Subcutaneous abdominal adipose tissue (tissue), 5 donors: Measurements from ENCODE around the gene NOTCH2NLA.
"Not testable (repeated sequence)": the region's sequence is repeated elsewhere in the genome, so short reads cannot be mapped to it uniquely, and the experiment has no call there.

Experiments
- H3K27ac ChIP-seq: one replicate; pipeline ENCODE4 v1.7.0; 2013; ENCODE audit warnings: low read depth, mild to moderate bottlenecking, inconsistent platforms, low read length, moderate library complexity
- H3K27me3 ChIP-seq, 5 donors: one replicate each; pipeline ENCODE4 v1.7.0; 2013; ENCODE audit warnings: low read length in 5 of 5, inconsistent platforms in 1 of 5; ENCODE audit not compliant: control insufficient read depth in 5 of 5, insufficient read depth in 4 of 5
- H3K36me3 ChIP-seq, 5 donors: one replicate each; pipeline ENCODE4 v1.7.0; 2013; ENCODE audit warnings: low read length in 5 of 5; ENCODE audit not compliant: control insufficient read depth in 5 of 5, insufficient read depth in 5 of 5
- H3K4me1 ChIP-seq, 5 donors: one replicate each; pipeline ENCODE4 v1.7.0; 2013; ENCODE audit warnings: low read length in 5 of 5, mild to moderate bottlenecking in 3 of 5, moderate library complexity in 1 of 5; ENCODE audit not compliant: control insufficient read depth in 5 of 5, insufficient read depth in 5 of 5
- H3K4me3 ChIP-seq, 5 donors: one replicate each; pipeline ENCODE4 v1.7.0; 2013; ENCODE audit warnings: low read length in 5 of 5, low read depth in 1 of 5
- H3K9ac ChIP-seq, 5 donors: one replicate each; pipeline ENCODE4 v1.7.0; 2013; ENCODE audit warnings: low read length in 5 of 5, mild to moderate bottlenecking in 4 of 5, moderate library complexity in 3 of 5
- H3K9me3 ChIP-seq, 5 donors: one replicate each; pipeline ENCODE4 v1.7.0; 2013; ENCODE audit warnings: low read length in 5 of 5; ENCODE audit not compliant: control insufficient read depth in 5 of 5
- donor health status: healthy.
- donor health status: healthy.
- donor health status: healthy.
- donor health status: healthy.
- donor health status: healthy.

NOTCH2NLA gene

GRCh38 chr1:146260006-146260730 is 31.3 kb upstream of the NOTCH2NLA start:
- H3K9me3 ChIP-seq, H3K27ac ChIP-seq, H3K9ac ChIP-seq, H3K36me3 ChIP-seq, H3K4me1 ChIP-seq, H3K27me3 ChIP-seq, H3K4me3 ChIP-seq: not testable (repeated sequence)

- not testable (repeated sequence) for H3K4me3 ChIP-seq, H3K27me3 ChIP-seq, H3K27ac ChIP-seq, H3K4me1 ChIP-seq, H3K9me3 ChIP-seq, H3K9ac ChIP-seq, H3K36me3 ChIP-seq
Measured at GRCh38 chr1:146257992-146258552, 29.3 kb upstream of the NOTCH2NLA start.

- not testable (repeated sequence) for H3K9me3 ChIP-seq, H3K27ac ChIP-seq, H3K36me3 ChIP-seq, H3K27me3 ChIP-seq, H3K9ac ChIP-seq, H3K4me1 ChIP-seq, H3K4me3 ChIP-seq
Measured at GRCh38 chr1:146254569-146255197, 25.9 kb upstream of the NOTCH2NLA start.

- H3K27me3 ChIP-seq, H3K9me3 ChIP-seq, H3K36me3 ChIP-seq, H3K4me3 ChIP-seq, H3K9ac ChIP-seq, H3K27ac ChIP-seq, H3K4me1 ChIP-seq: not testable (repeated sequence)
Measured at GRCh38 chr1:146253249-146253855, 24.5 kb upstream of the NOTCH2NLA start.

- not testable (repeated sequence) for H3K9me3 ChIP-seq, H3K36me3 ChIP-seq, H3K27me3 ChIP-seq, H3K9ac ChIP-seq, H3K27ac ChIP-seq, H3K4me3 ChIP-seq, H3K4me1 ChIP-seq
Measured at GRCh38 chr1:146251523-146251922, 22.7 kb upstream of the NOTCH2NLA start.

- not testable (repeated sequence) for H3K4me3 ChIP-seq, H3K36me3 ChIP-seq, H3K27me3 ChIP-seq, H3K27ac ChIP-seq, H3K9ac ChIP-seq, H3K9me3 ChIP-seq, H3K4me1 ChIP-seq
Measured at GRCh38 chr1:146248643-146249042, 19.8 kb upstream of the NOTCH2NLA start.

GRCh38 chr1:146236626-146237025 is 7.8 kb upstream of the NOTCH2NLA start:
- H3K36me3 ChIP-seq, H3K27ac ChIP-seq, H3K4me3 ChIP-seq, H3K27me3 ChIP-seq, H3K9ac ChIP-seq, H3K9me3 ChIP-seq, H3K4me1 ChIP-seq: not testable (repeated sequence)

- H3K27ac ChIP-seq, H3K4me3 ChIP-seq, H3K36me3 ChIP-seq, H3K9me3 ChIP-seq, H3K4me1 ChIP-seq, H3K27me3 ChIP-seq, H3K9ac ChIP-seq: not testable (repeated sequence)
Measured at GRCh38 chr1:146236026-146236601, 7.3 kb upstream of the NOTCH2NLA start.

- not testable (repeated sequence) for H3K4me1 ChIP-seq, H3K27me3 ChIP-seq, H3K9me3 ChIP-seq, H3K27ac ChIP-seq, H3K36me3 ChIP-seq
- H3K4me3 ChIP-seq: peak overlapping the region in 3 of 5 donors; percentile 39 to 63 (median 40)
- peak overlapping the region in 1 of 5 donors; percentile 68 for H3K9ac ChIP-seq
Measured at GRCh38 chr1:146228144-146228682, 608 bp downstream of the NOTCH2NLA start.

GRCh38 chr1:146174531-146174930 is 54.3 kb downstream of the NOTCH2NLA start:
- H3K27me3 ChIP-seq, H3K36me3 ChIP-seq, H3K4me1 ChIP-seq, H3K9ac ChIP-seq, H3K4me3 ChIP-seq, H3K9me3 ChIP-seq: not testable (repeated sequence)
- H3K27ac ChIP-seq: peak overlapping the region; percentile 42
